Natural killer cell treated with Interleukin-12 subunit alpha and Interleukin-12 subunit beta and Interleukin-15 and Interleukin-18, amount 100 ng/mL, for 72 hours (primary cell): ENCODE results near the gene TNFRSF19. TPM values are rescaled to one million over a fixed set of nuclear protein-coding genes. Genes with fewer than 3 reads are reported as not detected.
"Not testable (repeated sequence)": the region's sequence is repeated elsewhere in the genome, so short reads cannot be mapped to it uniquely, and the experiment has no call there.

Experiments
- ATAC-seq, 2 donors: fragments of 150-1000 bp; cut with Tn5 transposase in 1 of 2; sonication (Bioruptor Pico), chemical (Tn5 transposase) in 1 of 2; 2 replicates each; pipeline ENCODE4 v1.10.0; 2021
- DNase-seq: peaks from one replicate; pipeline ENCODE4 v3.0.0; 2022; ENCODE audit warnings: low spot score
- H3K27ac Mint-ChIP-seq, 2 donors: 1 replicate in 1 of 2; 2 replicates in 1 of 2; pipeline ENCODE4 v1.8.0; 2022; ENCODE audit warnings: mixed read lengths in 2 of 2, mild to moderate bottlenecking in 1 of 2, moderate library complexity in 1 of 2
- H3K27me3 Mint-ChIP-seq, 2 donors: 1 replicate in 1 of 2; 2 replicates in 1 of 2; pipeline ENCODE4 v1.8.0; 2022; ENCODE audit warnings: mixed read lengths in 2 of 2
- H3K36me3 Mint-ChIP-seq: one replicate; pipeline ENCODE4 v1.8.0; 2022; ENCODE audit warnings: mixed read lengths
- H3K4me1 Mint-ChIP-seq, 2 donors: 1 replicate in 1 of 2; 2 replicates in 1 of 2; pipeline ENCODE4 v1.8.0; 2022; ENCODE audit warnings: low read depth in 2 of 2, mixed read lengths in 2 of 2, mild to moderate bottlenecking in 1 of 2
- H3K4me3 Mint-ChIP-seq: one replicate; pipeline ENCODE4 v1.8.0; 2022; ENCODE audit warnings: mixed read lengths
- H3K9me3 Mint-ChIP-seq: 2 replicates; pipeline ENCODE4 v1.8.0; 2022; ENCODE audit warnings: mixed read lengths
- total RNA-seq, 2 donors: library from RNA; stranded (reverse); gene quantifications; one replicate each; pipeline ENCODE4 v1.2.3, GENCODE V29; 2022

Gene TNFRSF19
- total RNA-seq, 2 donors from 2014 or later: 0.14 to 0.17 TPM

DNA sequence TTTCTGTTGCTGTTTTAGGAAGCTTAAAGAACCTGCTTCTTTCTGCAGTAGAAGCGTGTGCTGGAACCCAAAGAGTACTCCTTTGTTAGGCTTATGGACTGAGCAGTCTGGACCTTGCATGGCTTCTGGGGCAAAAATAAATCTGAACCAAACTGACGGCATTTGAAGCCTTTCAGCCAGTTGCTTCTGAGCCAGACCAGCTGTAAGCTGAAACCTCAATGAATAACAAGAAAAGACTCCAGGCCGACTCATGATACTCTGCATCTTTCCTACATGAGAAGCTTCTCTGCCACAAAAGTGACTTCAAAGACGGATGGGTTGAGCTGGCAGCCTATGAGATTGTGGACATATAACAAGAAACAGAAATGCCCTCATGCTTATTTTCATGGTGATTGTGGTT lies 103.1 kb downstream of the TNFRSF19 start:
- no peaks in the 10 kb centered on the region for H3K36me3 Mint-ChIP-seq
- DNase-seq (no peak), ATAC-seq (no peak)
- H3K27me3 Mint-ChIP-seq: peaks cover 13 to 14% of the 10 kb centered on the region in 2 donors
- no peaks in the 10 kb centered on the region for H3K4me1 Mint-ChIP-seq
- H3K27ac Mint-ChIP-seq: no peak overlapping the region
- no peak overlapping the region for H3K4me3 Mint-ChIP-seq
- H3K9me3 Mint-ChIP-seq: no peaks in the 10 kb centered on the region

- Mint-ChIP-seq H3K4me1 (no peaks in the 10 kb centered on the region), H3K9me3 (no peaks in the 10 kb centered on the region), H3K4me3 (no peak overlapping the region), H3K27ac (no peak overlapping the region), H3K27me3 (peaks cover 13 to 14% of the 10 kb centered on the region in 2 donors), H3K36me3 (no peaks in the 10 kb centered on the region)
- no peak for ATAC-seq
- DNase-seq: no peak
Measured at GRCh38 chr13:23673867-23674605, 103.8 kb downstream of the TNFRSF19 start.

GRCh38 chr13:23674795-23675640 lies 104.8 kb downstream of the TNFRSF19 start:
- Mint-ChIP-seq H3K36me3 (no peaks in the 10 kb centered on the region), H3K9me3 (no peaks in the 10 kb centered on the region), H3K27ac (no peak overlapping the region), H3K4me1 (peaks cover 0 to 4% of the 10 kb centered on the region in 2 donors), H3K4me3 (no peak overlapping the region), H3K27me3 (peaks cover 7 to 14% of the 10 kb centered on the region in 2 donors)
- ATAC-seq (no peak), DNase-seq (no peak)

DNA sequence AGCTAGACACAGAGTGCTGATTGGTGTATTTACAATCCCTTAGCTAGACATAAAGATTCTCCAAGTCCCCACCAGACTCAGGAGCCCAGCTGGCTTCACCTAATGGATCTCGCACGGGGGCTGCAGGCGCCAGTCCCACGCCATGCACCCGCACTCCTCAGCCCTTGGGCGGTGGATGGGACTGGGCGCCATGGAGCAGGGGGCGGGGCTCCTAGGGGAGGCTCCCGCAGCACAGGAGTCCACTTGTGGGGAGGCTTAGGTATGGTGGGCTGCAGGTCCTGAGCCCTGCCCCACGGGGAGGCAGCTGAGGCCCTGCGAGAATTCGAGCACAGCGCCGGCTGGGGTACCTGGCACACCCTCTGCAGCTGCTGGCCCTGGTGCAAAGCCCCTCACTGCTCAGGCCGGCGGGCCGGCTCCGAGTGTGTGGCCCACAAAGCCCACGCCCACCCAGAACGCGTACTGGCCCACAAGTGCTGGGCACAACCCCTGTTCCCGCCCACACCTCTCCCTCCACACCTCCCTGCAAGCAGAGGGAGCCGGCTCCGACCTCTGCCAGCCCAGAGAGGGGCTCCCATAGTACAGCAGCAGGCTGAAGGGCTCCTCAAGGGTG lies 107.6 kb downstream of the TNFRSF19 start:
- ATAC-seq, H3K4me1 Mint-ChIP-seq, H3K36me3 Mint-ChIP-seq, DNase-seq, H3K4me3 Mint-ChIP-seq, H3K9me3 Mint-ChIP-seq, H3K27ac Mint-ChIP-seq: not testable (repeated sequence)
- H3K27me3 Mint-ChIP-seq: peaks cover 7 to 13% of the 10 kb centered on the region in 2 donors

DNA sequence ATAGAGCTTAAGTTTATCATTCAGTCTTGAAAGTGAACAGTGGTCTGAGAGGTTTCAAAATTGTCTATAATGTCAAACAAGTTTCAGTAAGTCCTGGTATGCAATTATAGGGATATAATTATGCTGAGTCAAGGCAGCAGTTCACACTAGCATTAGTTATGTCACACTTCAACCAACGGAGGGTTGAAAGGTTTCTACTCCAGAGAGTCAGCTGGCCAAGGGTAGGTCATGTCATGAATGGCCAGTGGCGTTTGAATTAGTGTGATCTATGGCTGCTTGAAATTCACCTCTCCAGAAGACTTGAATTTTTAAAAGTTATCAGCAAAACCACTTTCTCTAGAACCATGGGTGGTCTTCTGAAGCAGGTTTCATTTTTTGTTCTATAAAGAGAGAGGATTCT lies 108.6 kb downstream of the TNFRSF19 start:
- H3K27me3 Mint-ChIP-seq: peaks cover 5 to 13% of the 10 kb centered on the region in 2 donors
- H3K27ac Mint-ChIP-seq: no peak overlapping the region
- DNase-seq (no peak), ATAC-seq (no peak)
- peaks cover 2% of the 10 kb centered on the region for H3K36me3 Mint-ChIP-seq
- peaks cover 0 to 4% of the 10 kb centered on the region in 2 donors for H3K4me1 Mint-ChIP-seq
- no peaks in the 10 kb centered on the region for H3K9me3 Mint-ChIP-seq
- no peak overlapping the region for H3K4me3 Mint-ChIP-seq

- peak in 1 of 2 donors; percentile 59 for ATAC-seq
- H3K4me3 Mint-ChIP-seq: no peak overlapping the region
- no peak overlapping the region for H3K27ac Mint-ChIP-seq
Measured at GRCh38 chr13:23679220-23679619, 109.0 kb downstream of the TNFRSF19 start.

DNA sequence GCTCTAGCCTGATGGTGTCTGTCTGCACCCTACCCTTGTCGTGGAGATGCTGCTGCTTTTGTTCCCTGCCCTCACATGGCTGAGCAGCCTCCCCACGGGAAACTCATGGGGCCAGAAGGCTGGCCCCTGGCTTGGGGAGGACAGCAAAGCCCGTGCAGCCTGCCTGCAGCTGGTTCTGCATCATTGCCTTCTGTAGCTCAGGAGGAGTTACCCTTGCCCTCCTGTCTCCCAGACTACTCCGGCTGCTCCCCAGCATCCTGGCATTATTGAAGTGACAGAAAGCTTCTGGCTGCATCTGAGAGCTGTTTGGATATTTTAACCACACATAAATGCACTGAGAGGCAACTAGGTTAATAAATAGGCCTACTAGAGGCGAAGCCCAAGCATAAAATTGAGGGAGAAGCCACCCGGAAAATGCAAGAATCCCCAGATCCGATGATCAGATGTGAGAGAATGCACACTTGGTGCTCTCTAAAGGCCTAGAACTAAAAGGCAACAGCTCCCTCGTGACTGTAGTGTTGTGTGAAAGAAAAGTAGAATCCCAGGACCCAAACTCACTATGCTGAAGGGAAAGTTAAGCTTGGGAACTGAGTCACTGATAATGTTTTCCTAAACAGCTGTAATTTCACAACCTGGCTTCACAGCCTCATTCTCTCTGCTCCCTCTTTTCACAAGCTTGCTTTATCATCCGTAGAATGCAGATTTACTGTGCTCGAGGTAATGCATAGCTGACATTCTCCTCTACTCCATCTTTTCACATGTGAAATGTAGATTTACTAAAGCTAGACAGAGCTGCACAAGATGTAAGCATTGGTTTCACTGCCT lies 110.8 kb downstream of the TNFRSF19 start:
- DNase-seq (no peak), ATAC-seq (no peak)
- peaks cover 0 to 5% of the 10 kb centered on the region in 2 donors for H3K27me3 Mint-ChIP-seq
- peaks cover 4% of the 10 kb centered on the region for H3K36me3 Mint-ChIP-seq
- no peaks in the 10 kb centered on the region for H3K9me3 Mint-ChIP-seq
- H3K4me1 Mint-ChIP-seq: peaks cover 0 to 4% of the 10 kb centered on the region in 2 donors
- no peak overlapping the region for H3K27ac Mint-ChIP-seq
- no peak overlapping the region for H3K4me3 Mint-ChIP-seq

More at GRCh38 chr13:23679220-23679619, 109.0 kb downstream of the TNFRSF19 start:
- Mint-ChIP-seq H3K36me3 (peaks cover 4% of the 10 kb centered on the region), H3K4me1 (peaks cover 0 to 4% of the 10 kb centered on the region in 2 donors), H3K9me3 (no peaks in the 10 kb centered on the region), H3K27me3 (peaks cover under 1 to 10% of the 10 kb centered on the region in 2 donors)
- DNase-seq: no peak

- peaks cover 0 to 4% of the 10 kb centered on the region in 2 donors for H3K4me1 Mint-ChIP-seq
- no peak overlapping the region for H3K4me3 Mint-ChIP-seq
- H3K27ac Mint-ChIP-seq: no peak overlapping the region
- peaks cover 4% of the 10 kb centered on the region for H3K36me3 Mint-ChIP-seq
- ATAC-seq: no peak
- H3K27me3 Mint-ChIP-seq: peaks cover 0 to 5% of the 10 kb centered on the region in 2 donors
- no peak for DNase-seq
- no peaks in the 10 kb centered on the region for H3K9me3 Mint-ChIP-seq
Measured at GRCh38 chr13:23683084-23683483, 112.9 kb downstream of the TNFRSF19 start.

DNA sequence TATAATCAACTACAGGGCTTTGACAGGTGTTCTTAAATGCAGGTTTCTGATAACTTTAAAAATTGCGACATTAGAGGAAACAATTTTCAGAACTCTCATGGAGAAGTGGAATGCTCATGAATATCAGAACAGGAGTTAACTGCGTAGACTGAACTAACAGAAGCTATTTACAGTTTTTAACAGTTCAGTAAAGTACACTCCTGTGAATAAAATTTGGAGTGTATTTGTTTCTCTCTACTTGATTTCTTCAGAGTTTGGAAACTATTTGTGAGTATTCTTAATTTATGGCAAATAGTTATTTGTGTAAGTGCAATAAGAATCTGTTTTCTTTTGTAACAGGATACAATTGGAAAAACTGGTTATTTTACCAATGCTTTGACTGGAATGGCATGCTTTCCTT lies 114.4 kb downstream of the TNFRSF19 start:
- Mint-ChIP-seq H3K27ac (no peak overlapping the region), H3K4me3 (no peak overlapping the region), H3K27me3 (no peaks in the 10 kb centered on the region), H3K9me3 (no peaks in the 10 kb centered on the region), H3K4me1 (no peaks in the 10 kb centered on the region), H3K36me3 (peaks cover 4% of the 10 kb centered on the region)
- no peak for DNase-seq
- ATAC-seq: no peak

DNA sequence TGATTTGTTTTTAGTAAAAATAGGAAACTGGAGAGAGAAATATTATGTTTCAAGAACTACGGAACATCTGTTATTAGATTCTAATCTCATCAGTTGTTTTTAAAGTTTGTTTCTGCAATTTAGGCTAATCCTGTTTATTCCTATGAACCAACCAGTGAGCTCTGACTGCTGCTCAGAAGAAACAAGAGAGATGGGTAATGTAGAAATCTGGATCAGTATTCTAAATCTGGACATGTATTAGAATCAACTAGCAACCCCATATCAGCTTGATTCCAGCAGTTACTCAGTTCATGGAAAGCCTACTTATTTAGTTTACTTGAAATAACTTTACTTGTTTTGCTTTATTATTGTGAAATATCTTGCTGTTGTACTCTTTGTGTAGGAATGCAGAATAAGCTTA lies 115.2 kb downstream of the TNFRSF19 start:
- Mint-ChIP-seq H3K27me3 (no peaks in the 10 kb centered on the region), H3K4me3 (no peak overlapping the region), H3K27ac (no peak overlapping the region), H3K9me3 (no peaks in the 10 kb centered on the region), H3K36me3 (peaks cover 4% of the 10 kb centered on the region), H3K4me1 (no peaks in the 10 kb centered on the region)
- ATAC-seq (no peak), DNase-seq (no peak)

- H3K36me3 Mint-ChIP-seq: peaks cover 4% of the 10 kb centered on the region
- DNase-seq (no peak), ATAC-seq (no peak)
- H3K4me1 Mint-ChIP-seq: no peaks in the 10 kb centered on the region
- no peak overlapping the region for H3K27ac Mint-ChIP-seq
- no peak overlapping the region for H3K4me3 Mint-ChIP-seq
- H3K27me3 Mint-ChIP-seq: no peaks in the 10 kb centered on the region
- H3K9me3 Mint-ChIP-seq: no peaks in the 10 kb centered on the region
Measured at GRCh38 chr13:23686948-23687347, 116.7 kb downstream of the TNFRSF19 start.

DNA sequence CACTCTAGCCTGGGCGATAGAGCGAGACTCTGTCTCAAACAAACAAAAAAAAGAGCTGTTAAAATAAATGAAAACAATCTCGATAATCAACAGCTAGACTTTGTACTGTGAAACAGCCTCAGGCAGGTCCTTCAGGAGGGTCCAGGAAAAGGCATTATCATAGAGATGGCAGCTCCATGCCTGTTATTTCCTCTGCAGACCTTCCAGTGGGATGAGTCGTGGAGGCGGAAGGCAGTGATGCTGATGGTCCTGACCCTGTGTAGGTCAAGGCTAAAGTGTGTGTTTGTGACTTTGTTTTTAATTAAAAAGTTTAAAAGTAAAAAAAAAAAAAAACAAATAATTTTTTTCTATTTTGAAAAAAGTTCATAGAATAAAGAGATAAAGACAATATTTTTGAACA lies 117.4 kb downstream of the TNFRSF19 start:
- Mint-ChIP-seq H3K4me3 (no peak overlapping the region), H3K27me3 (no peaks in the 10 kb centered on the region), H3K36me3 (peaks cover 4% of the 10 kb centered on the region), H3K9me3 (no peaks in the 10 kb centered on the region), H3K27ac (no peak overlapping the region), H3K4me1 (no peaks in the 10 kb centered on the region)
- ATAC-seq (no peak), DNase-seq (no peak)

GRCh38 chr13:23688336-23688735 lies 118.1 kb downstream of the TNFRSF19 start:
- no peaks in the 10 kb centered on the region for H3K27me3 Mint-ChIP-seq
- H3K9me3 Mint-ChIP-seq: no peaks in the 10 kb centered on the region
- peaks cover 4% of the 10 kb centered on the region for H3K36me3 Mint-ChIP-seq
- no peak for DNase-seq
- ATAC-seq: no peak
- no peaks in the 10 kb centered on the region for H3K4me1 Mint-ChIP-seq
- H3K27ac Mint-ChIP-seq: no peak overlapping the region
- no peak overlapping the region for H3K4me3 Mint-ChIP-seq
